Ishikawa (cell line): Measurements from ENCODE around the gene ZMIZ1.

ENCODE experiments used
- CREB1 ChIP-seq: IDR thresholded peaks from 2 replicates; pipeline ENCODE4 v1.6.1; 2012; ENCODE audit warnings: low read depth
- EGR1 ChIP-seq: IDR thresholded peaks from 2 replicates; pipeline ENCODE4 v1.6.1; 2012
- EP300 ChIP-seq: IDR thresholded peaks from 2 replicates; pipeline ENCODE4 v1.6.1; 2012; ENCODE audit warnings: borderline replicate concordance
- FOXM1 ChIP-seq: IDR thresholded peaks from 2 replicates; pipeline ENCODE4 v1.6.1; 2012; ENCODE audit warnings: low read depth, borderline replicate concordance
- NFIC ChIP-seq: IDR thresholded peaks from 2 replicates; pipeline ENCODE4 v1.6.1; 2012
- RAD21 ChIP-seq: IDR thresholded peaks from 2 replicates; pipeline ENCODE4 v1.6.1; 2012; ENCODE audit warnings: low read depth
- TAF1 ChIP-seq: IDR thresholded peaks from 2 replicates; pipeline ENCODE4 v1.6.1; 2012; ENCODE audit warnings: low read depth, mild to moderate bottlenecking
- USF1 ChIP-seq: IDR thresholded peaks from 2 replicates; pipeline ENCODE4 v1.6.1; 2012
- YY1 ChIP-seq: IDR thresholded peaks from 2 replicates; pipeline ENCODE4 v1.6.1; 2012; ENCODE audit warnings: low read depth
- ZBTB7A ChIP-seq: IDR thresholded peaks from 2 replicates; pipeline ENCODE4 v1.6.1; 2012; ENCODE audit warnings: low read depth
- TF ChIP-seq, protein P1 (sequence below): IDR thresholded peaks from 2 replicates; pipeline ENCODE4 v1.6.1; 2012; ENCODE audit warnings: low read depth, mild to moderate bottlenecking
- TF ChIP-seq, protein P2 (sequence below): IDR thresholded peaks from 2 replicates; pipeline ENCODE4 v1.6.1; 2012

GRCh38 chr10:79231908-79232307 lies 163.1 kb downstream of the ZMIZ1 start:
- no peak for TF ChIP-seq FOXM1
- no peak for TF ChIP-seq ZBTB7A
- no peak for TF ChIP-seq NFIC
- TF ChIP-seq EP300: no peak
- TF ChIP-seq EGR1: no peak
- TF ChIP-seq, protein P1, sequence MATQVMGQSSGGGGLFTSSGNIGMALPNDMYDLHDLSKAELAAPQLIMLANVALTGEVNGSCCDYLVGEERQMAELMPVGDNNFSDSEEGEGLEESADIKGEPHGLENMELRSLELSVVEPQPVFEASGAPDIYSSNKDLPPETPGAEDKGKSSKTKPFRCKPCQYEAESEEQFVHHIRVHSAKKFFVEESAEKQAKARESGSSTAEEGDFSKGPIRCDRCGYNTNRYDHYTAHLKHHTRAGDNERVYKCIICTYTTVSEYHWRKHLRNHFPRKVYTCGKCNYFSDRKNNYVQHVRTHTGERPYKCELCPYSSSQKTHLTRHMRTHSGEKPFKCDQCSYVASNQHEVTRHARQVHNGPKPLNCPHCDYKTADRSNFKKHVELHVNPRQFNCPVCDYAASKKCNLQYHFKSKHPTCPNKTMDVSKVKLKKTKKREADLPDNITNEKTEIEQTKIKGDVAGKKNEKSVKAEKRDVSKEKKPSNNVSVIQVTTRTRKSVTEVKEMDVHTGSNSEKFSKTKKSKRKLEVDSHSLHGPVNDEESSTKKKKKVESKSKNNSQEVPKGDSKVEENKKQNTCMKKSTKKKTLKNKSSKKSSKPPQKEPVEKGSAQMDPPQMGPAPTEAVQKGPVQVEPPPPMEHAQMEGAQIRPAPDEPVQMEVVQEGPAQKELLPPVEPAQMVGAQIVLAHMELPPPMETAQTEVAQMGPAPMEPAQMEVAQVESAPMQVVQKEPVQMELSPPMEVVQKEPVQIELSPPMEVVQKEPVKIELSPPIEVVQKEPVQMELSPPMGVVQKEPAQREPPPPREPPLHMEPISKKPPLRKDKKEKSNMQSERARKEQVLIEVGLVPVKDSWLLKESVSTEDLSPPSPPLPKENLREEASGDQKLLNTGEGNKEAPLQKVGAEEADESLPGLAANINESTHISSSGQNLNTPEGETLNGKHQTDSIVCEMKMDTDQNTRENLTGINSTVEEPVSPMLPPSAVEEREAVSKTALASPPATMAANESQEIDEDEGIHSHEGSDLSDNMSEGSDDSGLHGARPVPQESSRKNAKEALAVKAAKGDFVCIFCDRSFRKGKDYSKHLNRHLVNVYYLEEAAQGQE: no peak
- TF ChIP-seq USF1: no peak
- no peak for TF ChIP-seq TAF1
- TF ChIP-seq YY1: no peak
- no peak for TF ChIP-seq CREB1
- TF ChIP-seq, protein P2, sequence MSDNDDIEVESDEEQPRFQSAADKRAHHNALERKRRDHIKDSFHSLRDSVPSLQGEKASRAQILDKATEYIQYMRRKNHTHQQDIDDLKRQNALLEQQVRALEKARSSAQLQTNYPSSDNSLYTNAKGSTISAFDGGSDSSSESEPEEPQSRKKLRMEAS: no peak
- TF ChIP-seq RAD21: no peak
